ENCODE measurements around the gene GALR1. TPM values are rescaled to one million over a fixed set of nuclear protein-coding genes. Genes with fewer than 3 reads are reported as not detected.

The GALR1 gene
- total RNA-seq, 1 donor from 2014 or later: not detected

- DNase-seq (ENCODE audit: low read depth): no peak
Measured at GRCh38 chr18:77321823-77322805, 72.5 kb downstream of the GALR1 start.

GRCh38 chr18:77323640-77324299 is 74.1 kb downstream of the GALR1 start:
- no peak for DNase-seq (ENCODE audit: low read depth)

Other genes starting within 250 kb of the GALR1 start
- gene MBP, start 117.1 kb upstream of the GALR1 start, total RNA-seq: 28.8 and 34.0 TPM in 2 replicates